Stimulated activated CD4-positive, alpha-beta T cell treated with anti-CD3 and anti-CD28 coated beads, Interleukin-4, amount 100 ng/mL, for 24 hours (primary cell): ENCODE data around the gene SUCLG2.
A peak's percentile ranks its signal among the peaks of the same experiment; 100 is the strongest.

Experiments
- DNase-seq: peaks from one replicate; pipeline ENCODE4 v3.0.0-alpha.2; 2020

Gene SUCLG2

DNA sequence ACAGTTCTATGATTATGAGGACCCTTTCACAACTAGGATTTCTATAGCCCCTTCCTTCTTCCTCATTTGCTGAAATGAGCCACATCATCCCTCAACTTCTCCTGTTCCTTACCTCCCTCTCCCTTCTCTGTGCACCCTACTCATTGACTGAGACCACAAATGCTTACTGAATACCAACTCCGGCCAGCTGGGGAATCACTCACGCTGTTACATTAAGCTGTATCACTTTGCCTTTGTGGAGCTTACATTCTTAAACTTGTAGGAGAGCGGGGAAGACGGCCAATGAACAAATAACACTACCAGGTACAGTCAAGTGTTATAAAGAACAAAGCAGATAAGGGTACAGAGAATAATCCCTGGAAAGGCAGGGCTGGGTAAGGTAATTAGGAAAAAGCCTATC, 5.7 kb downstream of the SUCLG2 start:
- no peak for DNase-seq

DNA sequence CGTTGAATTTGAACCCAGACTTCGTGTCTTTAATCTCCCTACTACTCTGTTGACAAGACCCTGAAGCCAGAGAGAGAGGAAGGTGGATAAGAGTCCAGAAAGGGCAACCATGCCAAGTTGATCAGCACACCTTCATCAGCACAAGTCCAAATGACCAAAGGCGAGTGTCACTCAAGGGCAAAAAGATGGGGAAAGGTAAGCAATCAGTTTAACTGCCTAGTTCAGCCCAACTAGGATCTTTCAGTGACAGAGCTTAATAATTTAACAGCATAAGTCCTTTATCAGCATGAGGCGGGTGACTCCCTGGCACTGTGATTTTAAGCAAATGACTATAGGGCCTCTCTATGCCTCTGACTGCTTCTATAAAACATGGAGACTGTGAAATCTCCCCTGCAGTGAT, 6.2 kb downstream of the SUCLG2 start:
- DNase-seq = no peak

DNA sequence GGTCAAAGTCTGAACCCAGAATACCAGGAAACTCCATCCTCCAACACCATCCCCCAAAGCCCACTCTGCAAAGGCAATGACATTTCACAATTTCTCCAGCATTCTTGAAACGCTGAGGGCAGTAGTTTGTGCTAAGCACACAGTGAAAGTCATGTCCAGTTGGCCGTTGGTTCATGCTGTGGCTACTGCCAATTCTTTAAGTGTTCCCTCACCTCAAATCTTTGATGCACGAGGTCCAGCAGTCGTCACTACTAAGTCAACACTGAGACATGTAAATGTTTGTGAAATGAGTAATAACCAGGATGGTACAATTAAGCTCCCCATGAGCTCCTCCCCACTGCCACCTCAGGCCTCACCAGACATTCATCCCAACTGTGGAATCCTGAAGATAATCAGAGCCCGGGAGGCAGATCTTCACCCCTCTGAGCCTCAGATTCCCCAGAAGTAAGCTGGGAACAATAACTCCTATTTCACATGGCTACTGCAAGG, 7.0 kb downstream of the SUCLG2 start:
- DNase-seq = no peak

DNA sequence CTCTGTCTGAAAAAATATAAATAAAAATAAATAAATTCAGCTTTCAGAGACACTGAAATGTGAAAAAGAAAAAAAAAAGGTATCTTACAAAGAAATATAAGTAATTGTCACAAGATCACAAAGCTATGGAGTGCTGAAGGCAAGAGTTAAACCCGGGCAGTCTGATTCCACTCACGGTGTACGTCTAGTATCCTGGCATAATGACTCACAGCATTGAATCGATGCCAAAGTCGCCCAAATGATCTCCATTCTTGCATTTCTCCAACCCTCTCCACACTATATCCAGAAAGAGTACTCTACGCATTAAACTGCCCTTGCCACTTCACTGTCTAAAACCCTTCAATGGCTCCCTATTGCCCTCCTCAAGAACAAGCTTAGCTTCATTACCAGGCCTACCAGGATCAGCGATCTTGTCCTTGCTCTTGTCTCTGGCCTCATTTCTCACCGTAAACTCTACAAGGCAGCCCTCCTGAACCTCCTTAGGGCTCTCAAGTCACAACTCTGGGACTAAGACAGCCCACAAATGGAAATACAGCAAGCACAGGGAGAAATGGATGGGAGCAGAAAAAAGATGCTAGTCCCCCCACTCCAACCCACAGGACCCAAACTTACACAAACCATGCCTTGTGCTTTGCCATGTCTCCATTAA, 7.7 kb downstream of the SUCLG2 start:
- no peak for DNase-seq

DNA sequence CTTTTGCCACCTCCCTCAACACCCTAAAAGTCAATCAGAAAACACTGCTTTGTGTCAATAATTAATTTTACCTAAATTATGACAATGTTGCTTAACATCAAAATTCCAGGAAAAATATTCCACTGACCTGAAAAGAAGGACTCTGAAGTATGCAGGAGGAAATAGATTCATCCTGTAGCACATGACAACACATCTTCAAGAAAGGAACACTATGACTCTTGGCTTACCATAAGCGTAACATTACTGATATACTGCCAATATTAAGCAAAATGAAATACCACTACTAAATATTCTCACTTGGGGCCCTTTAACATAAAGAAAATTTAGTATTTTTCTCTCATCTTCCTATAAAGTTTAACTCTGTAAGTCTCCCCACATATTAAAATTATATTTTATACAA, 9.6 kb downstream of the SUCLG2 start:
- no peak for DNase-seq

DNA sequence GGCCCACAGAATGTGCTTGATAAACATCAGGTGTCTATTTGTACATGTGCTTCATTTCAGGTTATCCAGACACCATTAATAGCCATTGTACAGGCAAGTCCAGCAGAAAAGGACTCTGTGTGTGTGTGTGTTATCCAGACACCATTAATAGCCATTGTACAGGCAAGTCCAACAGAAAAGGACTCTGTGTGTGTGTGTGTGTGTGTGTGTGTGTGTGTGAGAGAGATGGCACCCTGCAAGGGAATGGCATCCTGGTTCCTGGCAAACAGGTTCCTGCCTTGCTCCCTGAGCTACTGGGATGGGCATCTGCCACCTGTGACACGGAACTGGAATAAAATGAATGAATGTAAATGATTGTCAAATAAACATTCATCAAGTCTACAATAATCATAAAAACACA, 11.7 kb downstream of the SUCLG2 start:
- no peak for DNase-seq

DNA sequence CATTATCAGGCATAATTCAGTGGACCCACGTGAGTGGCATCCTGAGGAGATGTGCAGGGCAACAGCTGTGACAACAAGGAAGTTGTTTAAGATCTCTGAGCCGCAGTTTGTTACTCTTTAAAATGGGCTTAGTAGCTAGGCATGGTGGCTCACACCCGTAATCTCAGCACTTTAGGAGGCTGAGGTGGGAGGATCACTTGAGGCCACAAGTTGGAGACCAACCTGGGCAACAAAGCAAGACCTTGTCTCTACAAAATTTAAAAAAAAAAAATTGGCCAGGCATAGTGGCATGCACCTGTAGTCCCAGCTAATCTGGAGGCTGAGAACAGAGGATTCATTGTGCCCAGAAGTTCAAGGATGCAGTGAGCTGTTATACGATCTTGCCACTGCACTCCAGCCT, 12.2 kb downstream of the SUCLG2 start:
- DNase-seq = no peak

DNA sequence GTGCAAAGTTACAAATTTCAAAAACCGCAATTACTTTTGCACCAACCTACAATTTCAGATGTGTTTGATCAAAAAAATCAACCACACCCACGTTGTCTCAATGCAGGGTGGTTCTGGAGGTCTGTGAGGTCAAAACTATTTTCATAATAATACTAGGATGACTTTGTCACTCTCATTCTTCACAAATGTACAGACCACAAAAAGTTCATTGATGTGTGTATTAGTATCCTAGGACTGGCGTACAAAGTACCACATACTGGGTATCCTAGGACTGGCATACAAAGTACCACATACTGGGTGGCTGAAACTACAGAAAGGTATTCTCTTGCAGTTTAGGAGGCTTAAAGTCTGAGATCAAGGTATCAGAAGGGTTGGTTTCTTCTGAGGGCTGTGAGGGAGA, 13.0 kb downstream of the SUCLG2 start:
- no peak for DNase-seq

DNA sequence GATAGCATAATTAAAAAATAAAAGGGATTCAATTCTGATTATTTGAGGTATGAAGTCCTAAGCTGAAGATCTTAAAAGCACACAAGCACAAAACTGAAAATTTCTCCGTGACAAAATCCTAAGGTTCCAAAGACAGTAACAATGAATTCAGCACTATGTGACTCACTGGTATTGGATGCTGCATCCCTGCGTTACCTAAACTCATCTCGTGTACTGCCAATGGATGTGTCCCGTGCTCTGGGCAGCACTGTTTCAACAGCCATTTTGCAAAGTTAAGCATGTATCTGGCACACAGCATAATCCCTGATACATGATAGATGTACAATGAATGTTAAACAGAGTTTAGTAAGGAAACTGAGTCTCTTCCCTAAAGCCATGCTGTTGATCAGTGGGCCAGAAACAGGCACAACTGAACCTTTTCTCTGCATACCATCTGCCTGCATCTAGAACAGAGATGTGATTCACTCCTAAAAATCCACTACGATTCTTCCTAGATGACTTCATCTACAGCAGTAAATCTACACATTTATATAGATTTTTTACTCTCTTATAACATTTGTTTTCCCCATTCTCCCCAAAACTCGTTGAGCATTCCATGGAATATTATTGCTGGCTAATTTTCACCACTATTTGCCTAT, 14.3 kb downstream of the SUCLG2 start:
- no peak for DNase-seq

DNA sequence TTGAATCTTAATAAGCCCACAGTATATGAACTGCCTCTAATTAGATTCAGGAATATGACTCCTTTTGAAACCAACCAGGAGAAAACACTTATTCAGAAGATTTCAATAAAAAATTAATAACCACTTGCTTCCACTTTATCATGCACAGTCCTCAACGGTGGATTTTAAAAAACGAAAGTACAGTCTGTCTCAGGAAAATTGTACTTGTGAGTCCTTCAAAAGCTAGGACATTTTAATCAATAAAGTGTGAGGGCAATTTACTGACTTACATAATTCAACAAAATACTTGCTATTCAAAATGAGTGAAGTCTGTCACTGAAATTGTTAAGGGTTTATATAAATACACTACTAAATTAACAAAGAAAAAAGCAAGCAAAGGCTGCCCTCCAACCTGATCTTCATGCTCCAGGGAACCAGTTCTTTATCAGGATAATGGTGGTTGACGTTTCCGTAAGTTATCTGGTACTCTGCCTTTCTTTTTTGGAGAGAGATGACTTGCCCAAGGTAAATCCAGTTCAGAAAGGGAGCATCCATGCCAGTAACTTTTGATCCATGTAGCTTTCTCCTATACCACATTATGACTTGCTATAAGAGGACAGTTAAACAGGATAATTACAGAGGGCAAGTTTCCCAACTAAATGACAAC, 17.0 kb downstream of the SUCLG2 start:
- DNase-seq = no peak

DNA sequence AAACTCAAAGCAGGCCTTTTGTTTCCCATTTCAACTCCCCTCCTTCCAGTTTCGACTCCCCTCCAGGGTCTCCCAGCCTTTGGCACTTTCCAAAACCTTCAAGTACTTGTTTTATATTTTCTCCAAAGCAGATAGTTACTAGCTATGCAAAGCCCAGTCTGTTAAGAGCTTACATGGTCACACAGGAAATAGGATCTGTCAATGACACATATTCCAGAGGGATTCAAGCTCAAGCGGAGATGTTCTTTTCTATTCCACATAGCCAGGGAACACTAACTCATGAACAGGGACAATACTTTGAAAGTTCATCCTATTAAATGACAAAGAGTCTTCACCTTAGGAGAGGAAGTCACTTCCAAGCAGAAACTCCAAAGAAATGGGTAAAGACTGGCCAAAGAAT, 18.6 kb downstream of the SUCLG2 start:
- no peak for DNase-seq

DNA sequence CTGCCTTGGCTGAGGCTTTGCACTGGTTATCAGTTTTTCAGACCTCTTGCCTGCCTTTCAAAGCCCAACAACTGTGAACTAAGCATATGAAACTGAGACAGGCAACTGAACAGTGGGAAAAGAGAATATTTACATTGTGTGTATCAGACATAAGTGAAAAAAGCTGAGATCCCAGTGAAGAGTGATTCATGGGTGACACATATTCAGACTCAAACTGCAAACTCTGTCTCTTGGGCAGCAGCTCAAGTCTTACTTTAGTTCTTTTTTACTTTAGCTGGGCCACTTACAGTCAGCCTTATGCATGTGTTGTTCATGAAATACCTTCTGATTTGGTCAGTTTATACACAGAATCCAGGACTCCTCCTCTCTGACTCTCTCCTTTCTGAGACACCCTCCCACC, 19.2 kb downstream of the SUCLG2 start:
- peak; percentile 22 for DNase-seq

DNA sequence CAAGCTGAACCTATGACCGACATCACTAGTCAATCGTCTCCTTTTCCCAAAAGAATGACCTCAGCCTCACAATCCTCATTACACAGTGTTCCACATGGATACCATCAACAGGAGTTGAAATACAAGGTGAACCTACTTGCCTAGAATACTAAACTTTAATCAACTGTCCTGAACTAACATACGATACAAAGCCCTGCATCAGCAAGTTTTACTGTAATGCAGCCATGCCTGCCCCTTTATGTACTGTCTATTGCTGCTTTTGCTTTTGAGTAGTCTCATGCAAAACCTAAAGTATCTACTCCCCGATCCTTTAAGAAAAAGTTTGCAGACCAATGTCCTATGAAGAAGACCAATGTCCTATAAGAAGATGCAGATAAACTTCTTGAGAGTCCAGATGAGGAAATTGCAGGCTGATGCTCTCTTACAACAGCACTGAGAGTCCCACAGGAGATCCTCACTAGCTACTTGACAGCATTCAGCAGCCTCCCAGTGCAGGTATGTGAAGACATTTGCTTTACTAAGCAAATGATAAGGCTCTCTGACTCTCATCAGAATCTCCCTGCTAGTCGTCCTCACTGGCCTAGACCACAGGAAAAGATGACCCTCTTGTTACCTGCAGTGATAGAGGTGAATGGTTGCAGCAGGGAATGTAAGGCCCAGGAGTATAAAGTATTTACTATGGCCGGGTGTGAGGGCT, 23.6 kb downstream of the SUCLG2 start:
- no peak for DNase-seq

DNA sequence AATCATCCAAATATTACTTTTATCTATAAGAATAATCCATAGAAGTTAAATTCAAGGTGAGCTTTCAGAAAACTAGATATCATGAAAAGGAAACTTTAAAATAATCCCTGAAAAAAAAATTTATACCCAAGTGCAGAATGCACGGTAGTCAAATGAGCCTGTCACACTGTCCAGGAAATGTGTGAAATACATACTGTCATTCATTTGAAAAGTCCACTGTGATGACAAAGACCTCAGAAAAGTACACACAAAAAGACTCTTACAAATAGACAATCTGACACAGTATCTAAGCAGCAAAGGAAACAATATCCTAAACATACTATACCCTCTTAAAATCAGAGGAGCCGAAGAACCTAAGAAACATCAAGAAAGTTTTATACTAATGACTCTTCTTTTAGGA, 29.7 kb downstream of the SUCLG2 start:
- no peak for DNase-seq

DNA sequence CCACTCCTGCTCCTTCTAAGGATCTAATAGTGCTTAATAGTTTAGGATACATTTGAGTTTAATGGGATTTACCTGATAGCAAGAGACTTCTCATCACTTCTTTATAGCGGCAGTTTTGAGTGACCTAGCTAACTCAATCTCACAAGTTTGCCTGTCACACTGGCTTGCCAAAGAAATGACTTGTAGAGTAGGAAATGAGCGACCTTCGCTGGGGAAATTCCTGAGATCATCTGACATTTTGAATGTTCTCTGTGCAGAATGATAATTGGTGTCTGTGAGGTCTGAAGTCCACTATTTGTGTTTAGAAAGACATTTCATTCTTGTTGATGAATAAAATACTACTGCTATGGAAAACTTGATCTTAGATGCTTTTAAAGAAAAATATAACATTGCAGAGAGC, 30.3 kb downstream of the SUCLG2 start:
- no peak for DNase-seq

DNA sequence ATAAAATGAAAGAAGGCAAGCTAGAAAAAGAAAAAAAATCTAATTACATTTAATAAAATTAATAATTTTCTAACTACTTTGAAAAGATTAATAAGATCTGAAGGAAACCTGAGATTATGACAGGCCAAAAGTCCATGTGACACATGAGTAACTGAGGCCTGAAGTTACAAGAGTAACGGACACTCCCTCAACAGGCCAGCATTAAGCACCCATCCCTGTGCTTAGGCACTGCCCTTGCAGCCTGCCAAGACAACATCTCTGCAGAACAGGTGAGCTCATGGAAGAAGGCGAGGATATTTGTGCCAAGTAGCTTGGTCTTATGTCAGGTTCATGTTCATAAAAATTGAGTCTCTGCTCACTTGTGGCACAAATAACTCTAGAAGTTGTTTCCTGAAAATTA, 31.8 kb downstream of the SUCLG2 start:
- DNase-seq = no peak

DNA sequence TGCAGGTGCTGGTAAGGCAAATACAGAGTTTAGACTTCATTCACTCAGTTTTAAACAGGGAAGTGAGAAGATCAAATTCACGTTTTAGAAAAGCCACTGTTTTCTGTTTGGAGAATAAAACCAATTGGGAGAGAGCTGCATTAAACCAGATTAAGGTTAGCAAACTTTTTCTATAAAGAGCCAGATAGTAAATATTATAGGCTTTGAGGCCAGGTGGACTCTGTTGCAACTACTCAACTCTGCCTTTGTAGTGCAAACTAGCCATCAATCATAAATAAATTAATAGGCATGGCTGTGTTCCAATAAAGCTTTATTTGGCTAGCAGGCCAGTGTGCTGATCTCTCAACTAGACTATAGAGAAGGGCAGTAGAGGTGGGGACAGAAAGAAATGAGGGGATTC, 33.5 kb downstream of the SUCLG2 start:
- DNase-seq = no peak

DNA sequence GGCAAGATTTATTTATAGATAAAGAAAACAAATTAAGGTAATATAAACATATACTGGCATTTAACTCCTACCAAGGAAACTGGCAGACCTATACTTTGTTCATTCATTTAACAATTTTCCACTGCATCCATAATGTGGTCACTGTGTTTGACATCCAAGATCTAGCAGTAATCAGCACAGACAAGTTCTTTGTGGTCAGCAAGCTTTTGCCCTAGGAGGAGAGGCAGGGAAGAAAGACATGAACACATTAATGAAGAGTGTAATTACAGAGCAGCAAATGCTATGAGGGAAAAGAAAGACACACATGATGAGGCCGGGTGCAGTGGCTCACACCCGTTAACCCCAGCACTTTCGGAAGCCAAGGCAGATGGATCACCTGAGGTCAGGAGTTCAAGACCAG, 34.4 kb downstream of the SUCLG2 start:
- no peak for DNase-seq

DNA sequence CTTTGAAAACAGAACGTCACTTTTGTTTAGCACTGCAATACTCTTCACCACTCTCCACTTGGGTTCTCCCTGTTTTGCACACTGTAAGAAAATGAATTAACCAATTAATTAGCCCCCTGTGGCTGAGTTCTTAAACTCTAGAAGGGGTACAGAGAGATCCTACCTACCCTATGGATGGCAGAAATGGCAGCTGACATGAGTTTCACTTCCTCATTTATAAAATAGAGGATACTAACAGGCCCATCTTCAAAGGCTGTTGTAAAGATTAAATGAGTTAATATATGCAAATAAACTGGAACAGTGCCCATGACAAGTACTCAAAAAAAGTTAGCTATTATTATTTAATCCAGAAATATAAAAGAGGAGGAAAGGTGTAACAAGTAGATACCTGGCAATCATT, 36.9 kb downstream of the SUCLG2 start:
- DNase-seq = no peak

DNA sequence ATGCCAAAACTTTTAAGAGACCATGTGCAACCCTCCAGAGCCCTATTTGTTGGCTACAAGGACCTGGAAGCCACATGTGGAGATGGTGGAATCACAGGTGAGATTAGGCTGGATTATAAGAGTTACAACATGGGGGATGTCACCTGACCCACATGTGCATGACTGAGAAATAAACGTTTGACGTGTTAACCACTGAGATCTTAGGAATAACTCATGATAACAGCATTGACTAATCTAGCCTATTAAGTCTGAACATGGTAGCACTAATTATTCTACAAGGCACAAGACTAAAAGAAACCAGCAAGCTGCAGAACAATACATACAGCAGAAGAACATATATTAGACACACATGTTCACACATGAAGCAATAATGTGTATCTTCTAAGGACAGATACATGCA, 38.4 kb downstream of the SUCLG2 start:
- no peak for DNase-seq

DNA sequence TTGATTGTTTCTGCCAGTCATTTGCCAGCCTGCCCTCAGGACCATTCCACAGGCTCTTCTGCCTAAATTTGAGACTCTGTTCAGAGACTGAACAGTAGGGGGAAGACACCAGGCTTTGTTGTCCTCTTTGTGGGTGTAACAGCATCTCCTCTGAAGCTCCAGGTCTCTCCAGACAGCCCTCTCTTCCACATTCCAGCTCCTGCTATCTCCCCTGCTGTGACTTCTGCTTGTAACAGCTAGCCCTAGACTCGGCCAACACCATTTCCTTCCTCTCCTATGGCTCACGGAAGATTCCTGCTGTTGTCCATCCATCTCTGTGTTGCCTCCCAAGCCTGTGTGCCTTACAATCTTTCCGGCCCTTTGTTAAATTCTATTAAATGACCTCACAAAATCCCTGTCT, 40.2 kb downstream of the SUCLG2 start:
- DNase-seq = no peak

DNA sequence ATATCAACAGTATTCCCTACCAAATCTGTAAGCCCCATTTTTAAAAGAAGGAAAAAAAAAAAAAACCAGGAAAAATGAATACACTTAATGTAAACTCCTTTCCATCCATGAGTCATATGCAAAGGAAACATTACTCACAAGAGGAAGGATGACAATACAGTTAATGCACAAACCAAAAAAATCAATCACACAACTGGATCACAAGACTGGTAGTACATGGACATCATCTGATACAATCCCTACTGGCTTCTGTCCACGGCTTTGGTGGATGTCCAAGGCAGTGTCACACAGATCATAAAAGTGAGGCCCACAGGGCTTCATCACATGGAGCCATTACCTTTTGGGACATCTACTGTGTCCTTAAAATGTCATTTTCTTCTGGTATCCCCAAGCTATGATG, 44.0 kb downstream of the SUCLG2 start:
- DNase-seq = no peak

DNA sequence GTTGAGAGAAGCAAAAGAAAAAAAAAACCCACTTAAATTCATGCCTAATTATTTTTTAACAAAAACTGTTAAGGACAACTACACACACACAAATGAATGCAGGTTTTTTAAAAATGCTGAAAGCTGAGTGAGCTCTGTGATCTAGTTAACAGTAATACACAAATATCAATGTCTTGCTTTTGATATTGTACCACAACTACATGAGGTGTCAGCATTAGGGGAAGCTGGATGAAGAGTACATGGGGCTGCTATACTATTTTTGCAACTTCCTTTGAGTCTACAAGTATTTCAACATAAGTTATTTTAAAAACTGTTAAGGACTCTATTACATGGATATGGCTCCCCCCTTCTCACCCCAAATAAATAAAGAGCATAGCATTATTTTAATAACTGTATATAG, 44.7 kb downstream of the SUCLG2 start:
- DNase-seq = no peak

DNA sequence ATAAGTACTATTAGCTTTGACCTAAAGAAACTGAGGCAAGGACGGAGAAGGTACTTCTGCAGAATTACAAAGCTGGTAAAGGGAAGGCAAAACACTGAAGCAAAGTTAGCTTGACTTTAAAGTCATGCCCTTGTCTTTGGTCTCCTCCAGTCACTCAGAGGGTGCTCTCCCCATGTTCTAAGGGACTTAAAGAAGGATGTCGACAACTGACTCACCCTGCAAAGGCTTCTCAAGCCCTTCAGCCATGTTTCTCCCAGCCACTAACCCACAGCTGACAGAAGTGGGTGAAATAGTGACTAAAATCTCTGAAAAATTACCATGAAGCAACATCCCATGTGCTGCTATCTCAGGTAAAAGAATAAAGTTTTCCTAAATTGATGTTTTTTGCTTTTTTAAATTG, 46.4 kb downstream of the SUCLG2 start:
- no peak for DNase-seq
